HEK293 (cell line): ENCODE measurements around the gene HOXC11.

ENCODE experiments used
- CTCF ChIA-PET: fragments of 350-600 bp; formaldehyde crosslinking; extraction: SDS; loops from one replicate; lab custom pipeline; 2021; ENCODE audit warnings: antibody characterized with exemption; lab: Yijun Ruan, JAX
- POLR2A ChIA-PET: fragments of 300-600 bp; formaldehyde crosslinking; extraction: SDS; loops from one replicate; lab custom pipeline; 2020; ENCODE audit warnings: antibody characterized with exemption, inconsistent platforms; lab: Yijun Ruan, JAX
- H3K27ac ChIP-seq: fragments of 200-500 bp; sonication (Bioruptor generic); 2 replicates; pipeline ENCODE4 v1.5.1; 2014; ENCODE audit warnings: low read depth, low read length, control low read depth, inconsistent platforms; ENCODE audit errors: extremely low read depth
- H3K36me3 ChIP-seq, 2 experiments: fragments of 200-500 bp in 1 of 2; sonication (Bioruptor generic) in 1 of 2; 1 replicate in 1 of 2; 2 replicates in 1 of 2; pipeline ENCODE4 v1.5.1; 2014 to 2017; ENCODE audit warnings: inconsistent platforms in 2 of 2, low read length in 2 of 2; ENCODE audit not compliant: control insufficient read depth in 2 of 2, insufficient read depth in 1 of 2
- H3K4me1 ChIP-seq: fragments of 200-500 bp; sonication (Bioruptor generic); 2 replicates; pipeline ENCODE4 v1.5.1; 2014; ENCODE audit warnings: mild to moderate bottlenecking, low read length, inconsistent platforms; ENCODE audit not compliant: control insufficient read depth, insufficient read depth
- H3K4me3 ChIP-seq: 2 replicates; pipeline ENCODE4 v1.5.1; 2011; ENCODE audit warnings: low read depth, mild to moderate bottlenecking, control low read depth, low read length, moderate library complexity
- H3K9me3 ChIP-seq: fragments of 200-500 bp; sonication (Bioruptor generic); 2 replicates; pipeline ENCODE4 v1.5.1; 2014; ENCODE audit warnings: low read depth, low read length, inconsistent platforms; ENCODE audit not compliant: control insufficient read depth, insufficient read depth
- BCL11B ChIP-seq: fragments of 450-650 bp; formaldehyde crosslinking; IDR thresholded peaks from 2 replicates; pipeline ENCODE4 v1.5.1; 2016; ENCODE audit warnings: low read depth, missing biosample characterization, missing genetic modification characterization
- FEZF1 ChIP-seq: fragments of 450-650 bp; formaldehyde crosslinking; IDR thresholded peaks from 2 replicates; pipeline ENCODE4 v1.5.1; 2016; ENCODE audit warnings: missing biosample characterization, missing genetic modification characterization
- GFI1B ChIP-seq: fragments of 450-650 bp; formaldehyde crosslinking; IDR thresholded peaks from 2 replicates; pipeline ENCODE4 v1.5.1; 2016; ENCODE audit warnings: missing biosample characterization, missing genetic modification characterization
- GLIS1 ChIP-seq: fragments of 450-650 bp; formaldehyde crosslinking; IDR thresholded peaks from 2 replicates; pipeline ENCODE4 v1.5.1; 2016; ENCODE audit warnings: missing biosample characterization, missing genetic modification characterization
- GLIS2 ChIP-seq: fragments of 450-650 bp; formaldehyde crosslinking; IDR thresholded peaks from 2 replicates; pipeline ENCODE4 v1.5.1; 2016; ENCODE audit warnings: missing biosample characterization, missing genetic modification characterization
- HIC1 ChIP-seq: fragments of 450-650 bp; formaldehyde crosslinking; IDR thresholded peaks from 2 replicates; pipeline ENCODE4 v1.5.1; 2016; ENCODE audit warnings: missing biosample characterization, missing genetic modification characterization
- KLF8 ChIP-seq: fragments of 450-650 bp; formaldehyde crosslinking; IDR thresholded peaks from 2 replicates; pipeline ENCODE4 v1.5.1; 2016; ENCODE audit warnings: missing biosample characterization, missing genetic modification characterization
- MYNN ChIP-seq: fragments of 450-650 bp; formaldehyde crosslinking; IDR thresholded peaks from 2 replicates; pipeline ENCODE4 v1.5.1; 2016; ENCODE audit warnings: missing biosample characterization, missing genetic modification characterization, borderline replicate concordance
- PRDM4 ChIP-seq: fragments of 450-650 bp; formaldehyde crosslinking; IDR thresholded peaks from 2 replicates; pipeline ENCODE4 v1.5.1; 2017; ENCODE audit warnings: missing biosample characterization, missing genetic modification characterization
- SCRT1 ChIP-seq: fragments of 450-650 bp; formaldehyde crosslinking; IDR thresholded peaks from 2 replicates; pipeline ENCODE4 v1.5.1; 2016; ENCODE audit warnings: missing biosample characterization, missing genetic modification characterization, borderline replicate concordance
- ZBTB17 ChIP-seq: fragments of 450-650 bp; formaldehyde crosslinking; IDR thresholded peaks from 2 replicates; pipeline ENCODE4 v1.5.1; 2016; ENCODE audit warnings: missing biosample characterization, missing genetic modification characterization
- ZFHX2 ChIP-seq: fragments of 450-650 bp; formaldehyde crosslinking; conservative IDR thresholded peaks from 2 replicates; pipeline ENCODE4 v1.5.1; 2016; ENCODE audit warnings: missing biosample characterization, missing genetic modification characterization
- ZFP3 ChIP-seq: fragments of 450-650 bp; formaldehyde crosslinking; IDR thresholded peaks from 2 replicates; pipeline ENCODE4 v1.5.1; 2016; ENCODE audit warnings: low read depth, missing biosample characterization, missing genetic modification characterization
- ZFP41 ChIP-seq: fragments of 450-650 bp; formaldehyde crosslinking; IDR thresholded peaks from 2 replicates; pipeline ENCODE4 v1.5.1; 2016; ENCODE audit warnings: missing biosample characterization, missing genetic modification characterization, borderline replicate concordance
- ZNF10 ChIP-seq: fragments of 450-650 bp; formaldehyde crosslinking; IDR thresholded peaks from 2 replicates; pipeline ENCODE4 v1.5.1; 2017; ENCODE audit warnings: missing biosample characterization, missing genetic modification characterization
- ZNF146 ChIP-seq: fragments of 450-650 bp; formaldehyde crosslinking; IDR thresholded peaks from 2 replicates; pipeline ENCODE4 v1.5.1; 2016; ENCODE audit warnings: missing biosample characterization, missing genetic modification characterization
- ZNF155 ChIP-seq: fragments of 450-650 bp; formaldehyde crosslinking; IDR thresholded peaks from 2 replicates; pipeline ENCODE4 v1.5.1; 2016; ENCODE audit warnings: missing biosample characterization, missing genetic modification characterization
- ZNF2 ChIP-seq: fragments of 450-650 bp; formaldehyde crosslinking; IDR thresholded peaks from 2 replicates; pipeline ENCODE4 v1.5.1; 2016; ENCODE audit warnings: missing biosample characterization, missing genetic modification characterization
- ZNF214 ChIP-seq: fragments of 450-650 bp; formaldehyde crosslinking; IDR thresholded peaks from 2 replicates; pipeline ENCODE4 v1.5.1; 2017; ENCODE audit warnings: missing biosample characterization, mild to moderate bottlenecking, missing genetic modification characterization, borderline replicate concordance
- ZNF223 ChIP-seq: fragments of 450-650 bp; formaldehyde crosslinking; IDR thresholded peaks from 2 replicates; pipeline ENCODE4 v1.5.1; 2016; ENCODE audit warnings: missing biosample characterization, missing genetic modification characterization
- ZNF366 ChIP-seq: fragments of 450-650 bp; formaldehyde crosslinking; conservative IDR thresholded peaks from 2 replicates; pipeline ENCODE4 v1.5.1; 2016; ENCODE audit warnings: missing biosample characterization, missing genetic modification characterization
- ZNF391 ChIP-seq: fragments of 450-650 bp; formaldehyde crosslinking; IDR thresholded peaks from 2 replicates; pipeline ENCODE4 v1.5.1; 2016; ENCODE audit warnings: low read depth, missing biosample characterization, missing genetic modification characterization, borderline replicate concordance
- ZNF404 ChIP-seq: fragments of 450-650 bp; formaldehyde crosslinking; IDR thresholded peaks from 2 replicates; pipeline ENCODE4 v1.5.1; 2017; ENCODE audit warnings: missing biosample characterization, missing genetic modification characterization
- ZNF48 ChIP-seq: fragments of 450-650 bp; formaldehyde crosslinking; IDR thresholded peaks from 2 replicates; pipeline ENCODE4 v1.5.1; 2016; ENCODE audit warnings: missing biosample characterization, missing genetic modification characterization
- ZNF560 ChIP-seq: fragments of 450-650 bp; formaldehyde crosslinking; IDR thresholded peaks from 2 replicates; pipeline ENCODE4 v1.5.1; 2017; ENCODE audit warnings: missing biosample characterization, missing genetic modification characterization, borderline replicate concordance
- ZNF585B ChIP-seq: fragments of 450-650 bp; formaldehyde crosslinking; IDR thresholded peaks from 2 replicates; pipeline ENCODE4 v1.5.1; 2016; ENCODE audit warnings: missing biosample characterization, missing genetic modification characterization
- ZNF624 ChIP-seq: fragments of 450-650 bp; formaldehyde crosslinking; IDR thresholded peaks from 2 replicates; pipeline ENCODE4 v1.5.1; 2017; ENCODE audit warnings: missing biosample characterization, missing genetic modification characterization
- ZNF629 ChIP-seq: fragments of 450-650 bp; formaldehyde crosslinking; IDR thresholded peaks from 2 replicates; pipeline ENCODE4 v1.5.1; 2017; ENCODE audit warnings: missing biosample characterization, missing genetic modification characterization
- ZNF677 ChIP-seq: fragments of 450-650 bp; IDR thresholded peaks from 2 replicates; pipeline ENCODE4 v1.5.0; 2018; ENCODE audit warnings: missing biosample characterization, mild to moderate bottlenecking, missing genetic modification characterization, moderate library complexity
- ZNF76 ChIP-seq: fragments of 450-650 bp; formaldehyde crosslinking; IDR thresholded peaks from 2 replicates; pipeline ENCODE4; 2016; ENCODE audit warnings: low read depth, missing biosample characterization, missing genetic modification characterization, borderline replicate concordance
- ZSCAN16 ChIP-seq: fragments of 450-650 bp; formaldehyde crosslinking; IDR thresholded peaks from 2 replicates; pipeline ENCODE4 v1.5.1; 2016; ENCODE audit warnings: missing biosample characterization, missing genetic modification characterization
- ZSCAN30 ChIP-seq: fragments of 450-650 bp; IDR thresholded peaks from 2 replicates; pipeline ENCODE4 v1.5.1; 2018; ENCODE audit warnings: missing biosample characterization, mild to moderate bottlenecking, missing genetic modification characterization, moderate library complexity

The HOXC11 gene

GRCh38 chr12:53978477-53979356, 5.8 kb downstream of the HOXC11 start (continued):
- TF ChIP-seq HIC1 (tag by site-specific recombination) = peak; percentile 38; the same call in 1 of the 2 replicates
- TF ChIP-seq ZNF366 (tag by site-specific recombination) = 0 out of 2 replicates have a peak, but pooled peaks have one; percentile 8

- CTCF ChIA-PET = interaction anchor here (0.8 to 1.4 kb wide), 2 partner anchors 28 to 235 kb away, joined by 3 read pairs; partner anchors contain the start of gene HOXC8
- Histone ChIP-seq H3K4me3 (no peak overlapping the region), H3K9me3 (no peaks in the 10 kb centered on the region), H3K4me1 (peaks cover 34% of the 10 kb centered on the region), H3K36me3 (no peaks in the 10 kb centered on the region), H3K27ac (peak overlapping the region; percentile 91; the same call in 1 of the 2 replicates)
- POLR2A ChIA-PET = interaction anchor here (0.8 kb wide), 1 partner anchor 158 kb away, joined by 3 read pairs; no protein-coding TSS in a partner anchor
- TF ChIP-seq ZFHX2 (tag by site-specific recombination) (peak; percentile 62), ZSCAN30 (no peak), BCL11B (tag by site-specific recombination) (no peak), ZFP41 (tag by site-specific recombination) (no peak), ZNF560 (tag by site-specific recombination) (no peak), ZSCAN16 (tag by site-specific recombination) (no peak), KLF8 (tag by site-specific recombination) (0 out of 2 replicates have a peak, but pooled peaks have one; percentile 14), ZNF391 (tag by site-specific recombination) (no peak), MYNN (no peak), GLIS1 (no peak), ZNF155 (tag by site-specific recombination) (no peak), ZBTB17 (tag by site-specific recombination) (peak; percentile 61; the same call in 1 of the 2 replicates), ZNF223 (tag by site-specific recombination) (no peak), FEZF1 (tag by site-specific recombination) (no peak), ZNF10 (peak; percentile 89), SCRT1 (no peak), ZNF677 (no peak), ZNF214 (tag by site-specific recombination) (no peak), PRDM4 (tag by site-specific recombination) (no peak), ZNF76 (tag by site-specific recombination) (no peak), ZNF624 (tag by site-specific recombination) (no peak), ZNF146 (no peak), GLIS2 (tag by site-specific recombination) (no peak), ZNF404 (no peak), ZFP3 (tag by site-specific recombination) (no peak), ZNF48 (tag by site-specific recombination) (no peak), ZNF366 (tag by site-specific recombination) (peak; percentile 93), GFI1B (tag by site-specific recombination) (no peak), ZNF2 (no peak), ZNF629 (no peak), ZNF585B (tag by site-specific recombination) (no peak)
Observed at GRCh38 chr12:53980104-53980801, 7.3 kb downstream of the HOXC11 start.
